HG03457 (cell line): ENCODE measurements around the gene ACIN1.
A peak's percentile ranks its signal among the peaks of the same experiment; 100 is the strongest.

ENCODE experiments used
- ATAC-seq: cut with Tn5 transposase; IDR thresholded peaks from one replicate; pipeline ENCODE4 v1.9.1; 2021; ENCODE audit warnings: moderate number of reproducible peaks; ENCODE audit not compliant: unreplicated experiment

ACIN1 gene

DNA sequence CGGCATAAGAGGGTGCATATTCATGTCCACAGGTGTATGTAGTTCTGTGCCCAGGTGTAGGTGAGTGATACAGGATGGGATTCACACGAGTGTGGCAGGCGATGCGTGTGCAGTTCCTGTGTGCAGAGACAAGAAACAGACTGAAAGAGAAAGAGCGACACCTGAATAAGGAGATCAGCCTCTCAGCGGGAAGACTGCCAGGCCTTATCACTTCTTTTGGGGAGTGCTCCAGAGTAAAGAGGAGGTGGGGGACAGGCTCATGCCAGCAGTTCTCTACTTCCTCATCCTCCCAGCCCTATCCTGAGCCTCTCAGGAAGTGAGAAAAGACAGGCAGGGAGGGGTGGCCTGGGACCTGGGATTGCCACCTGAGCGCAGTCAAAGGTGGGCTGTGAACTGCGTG is 50.1 kb downstream of the ACIN1 start:
- ATAC-seq = no peak

DNA sequence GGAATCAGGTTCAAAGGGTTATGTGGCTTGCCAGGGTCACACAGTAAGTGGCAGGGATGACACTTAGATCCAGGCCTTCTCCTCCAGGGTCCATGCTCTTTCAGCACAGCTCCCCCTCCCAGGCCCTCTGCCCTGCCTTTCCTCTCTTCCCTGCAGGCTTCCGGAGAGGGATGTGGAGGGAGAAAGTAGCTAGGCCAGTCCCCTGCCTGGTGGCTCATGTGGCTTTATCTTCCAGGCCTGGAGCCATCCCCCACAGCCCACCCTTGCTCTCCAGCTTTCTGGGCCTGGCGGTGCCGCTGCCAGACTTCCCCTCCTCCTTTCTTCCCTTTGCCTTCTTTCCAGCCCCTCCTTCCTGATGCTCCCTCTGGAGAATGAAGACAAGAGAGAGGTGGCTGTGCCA is 51.2 kb downstream of the ACIN1 start:
- ATAC-seq = no peak

DNA sequence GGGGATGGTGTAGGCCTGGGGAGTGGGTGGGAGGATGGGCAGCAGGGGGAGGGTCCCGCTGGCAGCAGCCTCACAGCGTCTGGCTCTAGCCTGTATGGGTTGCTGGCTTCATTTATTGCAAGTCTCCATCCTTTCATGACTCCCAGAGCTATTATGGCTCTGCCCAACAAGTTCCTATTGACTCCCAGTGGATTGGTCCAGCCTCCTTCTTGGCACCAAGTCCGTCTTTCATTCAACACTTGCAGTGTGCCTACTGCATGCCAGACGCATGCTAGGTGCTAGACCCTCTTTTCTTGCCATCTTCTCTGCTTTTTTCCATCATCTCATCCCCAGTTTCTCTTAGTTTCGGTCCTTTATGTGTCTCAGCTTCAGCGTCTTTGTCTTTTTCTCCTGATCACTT is 51.8 kb downstream of the ACIN1 start:
- ATAC-seq = no peak

GRCh38 chr14:23042162-23042965 is 52.6 kb downstream of the ACIN1 start, which contains the start of gene PSMB11:
Gene PSMB11 (plus strand): TSS chr14:23042212. CDS start chr14:23042226, 14 bp downstream.
- no peak for ATAC-seq

DNA sequence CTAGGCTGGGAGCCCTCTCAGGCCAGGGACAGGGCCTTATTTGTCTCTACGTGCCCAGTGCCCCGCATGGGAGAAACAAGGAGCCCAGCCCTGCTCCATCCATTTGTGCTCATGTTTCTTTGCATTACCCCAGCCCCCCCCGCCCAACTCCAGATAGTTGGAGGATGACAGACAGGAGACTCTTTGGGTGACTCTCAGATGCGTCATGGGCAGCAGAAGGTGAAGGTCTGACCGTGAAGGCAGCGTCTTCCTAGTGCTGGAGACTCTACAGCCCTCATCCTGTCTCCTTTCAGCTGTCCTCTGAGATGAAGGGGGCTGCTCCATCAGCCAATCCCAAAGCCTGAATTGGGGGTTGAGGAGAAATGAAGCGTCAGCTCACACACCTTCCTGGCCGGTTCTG is 53.2 kb downstream of the ACIN1 start:
- no peak for ATAC-seq

DNA sequence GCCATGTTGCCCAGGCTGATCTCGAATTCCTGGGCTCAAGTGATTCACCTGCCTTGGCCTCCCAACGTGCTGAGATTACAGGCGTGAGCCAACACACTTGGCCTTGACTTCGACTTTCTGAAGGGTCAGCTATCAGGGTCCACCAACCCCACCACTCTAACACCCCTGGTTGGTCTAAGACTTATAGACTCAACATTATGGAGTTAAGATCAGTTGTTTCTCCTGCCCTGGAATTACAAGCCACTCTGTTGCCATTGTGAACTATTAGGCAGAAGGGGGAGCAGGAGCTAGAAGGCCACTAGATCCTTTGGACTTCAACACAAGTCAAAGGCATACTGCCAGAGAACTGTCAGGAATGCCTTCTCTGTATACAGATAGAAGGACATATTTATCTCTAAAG is 54.8 kb downstream of the ACIN1 start:
- ATAC-seq = no peak

- ATAC-seq = no peak
Measured at GRCh38 chr14:23035303-23036144, 59.4 kb downstream of the ACIN1 start.

DNA sequence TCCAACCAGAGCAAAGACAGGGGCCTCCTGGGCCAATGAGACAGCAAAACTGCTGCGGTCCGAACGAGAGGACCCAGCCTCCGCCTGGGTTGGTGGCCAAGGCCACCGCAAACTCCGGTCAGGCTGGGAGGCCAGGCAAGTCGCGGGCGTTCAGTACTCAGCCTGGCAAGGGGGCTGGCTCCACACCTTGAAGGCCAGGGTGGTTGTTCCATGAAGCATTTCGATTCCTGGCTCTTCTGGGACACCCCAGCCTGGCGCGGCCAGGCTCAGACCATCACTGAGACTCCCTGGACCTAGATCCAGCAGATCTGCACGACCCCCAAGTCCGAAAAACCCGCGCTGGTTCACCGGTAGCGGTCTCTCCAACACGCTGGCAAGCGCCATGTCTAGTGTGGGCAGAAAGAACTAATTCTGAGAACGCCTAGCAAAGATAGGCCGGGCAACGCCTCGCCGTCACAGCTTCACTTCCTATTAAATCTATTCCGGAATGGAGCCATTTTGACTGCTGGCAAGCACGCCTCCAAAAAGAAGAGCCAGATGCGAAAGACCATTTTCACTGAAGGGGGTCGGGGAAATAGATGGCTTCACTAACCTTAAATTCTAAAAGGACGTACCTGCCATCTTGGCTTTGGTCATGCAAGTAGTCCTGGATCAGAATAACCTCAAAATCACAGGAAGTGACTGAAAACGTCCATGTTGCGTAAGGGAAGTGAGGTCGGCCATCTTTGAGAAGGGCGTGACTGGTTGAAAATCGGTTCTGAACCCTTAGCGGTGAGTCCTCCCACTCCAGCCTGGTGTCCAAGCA is 60.2 kb downstream of the ACIN1 start, which contains the start of gene PSMB5:
Gene PSMB5 (minus strand): TSS at position 403 of the 805 bp plus-strand sequence. CDS start 19 bp downstream, at position 384.
- ATAC-seq = peak; percentile 72

- no peak for ATAC-seq
Measured at GRCh38 chr14:23033801-23034497, 61.0 kb downstream of the ACIN1 start.

DNA sequence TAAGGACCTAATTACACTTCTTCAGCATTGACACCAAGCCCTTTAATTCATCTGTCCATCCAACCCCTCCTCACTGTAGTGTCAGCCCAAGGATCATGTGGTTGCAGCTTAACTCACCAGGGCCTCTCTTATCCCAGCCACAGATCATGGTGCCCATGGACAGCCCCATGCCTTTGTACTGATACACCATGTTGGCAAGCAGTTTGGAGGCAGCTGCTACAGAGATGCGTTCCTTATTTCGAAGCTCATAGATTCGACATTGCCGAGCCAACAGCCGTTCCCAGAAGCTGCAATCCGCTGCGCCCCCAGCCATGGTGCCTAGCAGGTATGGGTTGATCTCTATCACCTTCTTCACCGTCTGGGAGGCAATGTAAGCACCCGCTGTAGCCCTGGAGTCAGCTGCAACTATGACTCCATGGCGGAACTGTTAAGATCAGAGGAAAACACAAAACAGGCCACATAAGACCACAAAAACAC is 61.6 kb downstream of the ACIN1 start:
- ATAC-seq = no peak

- no peak for ATAC-seq
Measured at GRCh38 chr14:23030936-23031335, 64.0 kb downstream of the ACIN1 start.

- ATAC-seq = no peak
Measured at GRCh38 chr14:23028799-23029198, 66.1 kb downstream of the ACIN1 start.

DNA sequence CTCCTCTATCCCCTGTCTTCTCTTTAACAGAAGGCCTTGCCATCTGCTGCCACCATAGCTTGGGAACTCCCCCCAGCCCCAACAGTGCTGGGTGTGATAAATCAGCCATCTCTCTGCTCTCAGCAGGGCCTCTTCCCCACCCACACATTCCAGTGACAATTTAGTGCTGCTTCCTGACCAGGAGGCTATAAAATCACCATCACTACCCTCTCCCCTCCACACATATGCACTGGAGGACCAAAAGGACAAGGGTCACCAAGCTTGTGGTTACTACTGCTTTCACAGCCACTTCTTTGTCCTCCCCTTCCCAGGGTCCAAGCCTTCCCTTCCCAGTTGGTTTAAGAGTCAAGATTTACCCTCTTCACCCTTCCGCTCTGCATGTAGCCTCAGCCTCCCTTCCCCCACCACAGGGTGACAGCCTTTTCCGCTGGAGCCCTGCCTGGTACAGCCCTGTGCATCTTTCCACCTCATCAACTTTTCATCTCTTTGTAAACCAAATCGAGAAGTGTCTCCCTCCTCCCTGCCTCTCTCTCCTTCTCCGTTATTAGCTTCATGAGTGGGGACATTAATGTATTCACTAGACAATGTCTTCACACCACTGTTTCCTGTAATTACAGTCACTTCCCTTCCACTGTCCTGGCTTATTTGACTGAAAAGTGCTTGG is 69.7 kb downstream of the ACIN1 start:
- ATAC-seq = no peak

DNA sequence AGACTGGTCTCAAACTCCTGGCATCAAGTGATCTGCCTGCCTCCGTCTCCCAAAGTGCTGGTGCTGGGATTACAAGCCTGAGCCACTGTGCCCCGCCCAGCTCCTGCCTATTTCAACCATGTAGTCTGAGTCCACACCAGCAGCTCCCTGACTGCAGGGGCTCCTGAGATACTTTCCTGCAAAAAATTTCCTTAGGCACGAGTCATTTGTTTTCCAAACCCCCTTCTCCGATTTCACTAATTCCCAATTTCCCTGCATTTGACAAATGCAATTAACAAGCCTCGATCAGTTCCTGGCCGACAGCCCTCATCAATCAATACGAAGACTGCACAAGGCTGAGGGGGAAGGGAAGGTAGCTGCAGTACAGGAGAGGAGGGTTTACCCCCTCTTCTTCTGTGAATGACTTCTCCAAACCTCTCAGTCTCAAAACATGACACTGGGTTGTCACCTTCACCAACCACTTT is 70.3 kb downstream of the ACIN1 start:
- no peak for ATAC-seq

- ATAC-seq = no peak
Measured at GRCh38 chr14:23023795-23024152, 71.2 kb downstream of the ACIN1 start.

- no peak for ATAC-seq
Measured at GRCh38 chr14:23023022-23023794, 71.7 kb downstream of the ACIN1 start.

GRCh38 chr14:23021889-23022442 is 73.0 kb downstream of the ACIN1 start:
- no peak for ATAC-seq

- ATAC-seq = no peak
Measured at GRCh38 chr14:23021434-23021833, 73.5 kb downstream of the ACIN1 start.
